Measurements from ENCODE around the gene GLDC.

Gene GLDC

DNA sequence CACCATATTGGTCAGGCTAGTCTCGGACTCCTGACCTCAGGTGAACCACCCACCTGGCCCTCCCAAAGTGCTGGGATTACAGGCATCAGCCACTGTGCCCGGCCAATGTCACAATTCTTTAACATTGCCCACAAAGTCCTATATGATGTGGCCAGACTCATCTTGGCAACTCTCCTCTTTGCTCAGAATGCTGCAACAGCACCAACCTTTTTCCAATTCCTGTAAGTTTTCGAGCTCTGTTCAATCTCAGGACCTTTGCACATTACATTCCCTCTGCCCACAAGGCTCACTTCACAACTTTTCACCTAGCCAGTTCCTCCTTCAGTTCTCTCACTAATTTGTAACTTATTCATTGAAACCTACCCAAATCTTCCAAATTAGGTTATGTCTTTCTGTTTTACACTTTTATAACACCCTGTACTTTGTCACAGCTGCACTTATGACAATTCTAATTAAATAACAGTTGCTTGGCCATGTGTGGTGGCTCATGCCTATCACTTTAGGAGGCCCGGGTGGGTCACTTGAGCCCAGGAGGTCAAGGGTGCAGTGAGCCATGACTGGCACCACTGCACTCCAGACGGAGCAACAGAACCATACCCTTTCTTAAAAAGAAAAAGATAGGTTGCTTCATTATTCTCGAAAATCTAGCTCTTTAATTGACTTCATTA lies 30.9 kb upstream of the GLDC start:
- H3K27ac ChIP-seq (ENCODE audit: low read depth, low read length) = no peak overlapping the region
- no peaks in the 10 kb centered on the region for H3K9me3 ChIP-seq (ENCODE audit: low read length)
- no peak overlapping the region for H3K9ac ChIP-seq (ENCODE audit: low read length)
- H3K27me3 ChIP-seq (ENCODE audit: control insufficient read depth in 1 of 2, insufficient read depth in 2 of 2, low read length in 2 of 2) = no peaks in the 10 kb centered on the region
- no peak overlapping the region for H3K4me3 ChIP-seq (ENCODE audit: low read depth in 1 of 2, low read length in 2 of 2)
- no peaks in the 10 kb centered on the region for H3K36me3 ChIP-seq (ENCODE audit: insufficient read depth, low read length)
- no peaks in the 10 kb centered on the region for H3K4me1 ChIP-seq (ENCODE audit: insufficient read depth, low read length)

DNA sequence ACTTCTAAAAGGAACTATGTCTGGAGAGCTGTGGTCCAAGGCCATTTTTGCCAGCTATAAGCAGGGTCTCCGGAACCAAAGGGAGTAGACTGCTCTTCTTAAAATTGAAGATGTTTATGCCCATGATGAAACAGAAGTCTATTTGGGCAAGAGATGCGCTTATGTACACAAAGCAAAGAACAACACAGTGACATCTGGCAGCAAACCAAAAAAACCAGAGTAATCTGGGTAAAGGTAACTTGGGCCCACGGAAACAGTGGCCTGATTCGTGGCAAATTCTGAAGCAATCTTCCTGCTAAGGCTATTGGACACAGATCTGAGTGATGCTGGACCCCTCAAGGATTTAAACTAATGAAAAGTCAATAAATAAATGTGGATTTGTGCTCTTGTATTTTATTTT lies 29.7 kb upstream of the GLDC start:
- H3K9ac ChIP-seq (ENCODE audit: low read length) = no peak overlapping the region
- H3K27me3 ChIP-seq (ENCODE audit: control insufficient read depth in 1 of 2, insufficient read depth in 2 of 2, low read length in 2 of 2) = no peaks in the 10 kb centered on the region
- H3K36me3 ChIP-seq (ENCODE audit: insufficient read depth, low read length) = no peaks in the 10 kb centered on the region
- H3K4me1 ChIP-seq (ENCODE audit: insufficient read depth, low read length) = no peaks in the 10 kb centered on the region
- H3K27ac ChIP-seq (ENCODE audit: low read depth, low read length) = no peak overlapping the region
- no peak overlapping the region for H3K4me3 ChIP-seq (ENCODE audit: low read depth in 1 of 2, low read length in 2 of 2)
- H3K9me3 ChIP-seq (ENCODE audit: low read length) = no peaks in the 10 kb centered on the region

DNA sequence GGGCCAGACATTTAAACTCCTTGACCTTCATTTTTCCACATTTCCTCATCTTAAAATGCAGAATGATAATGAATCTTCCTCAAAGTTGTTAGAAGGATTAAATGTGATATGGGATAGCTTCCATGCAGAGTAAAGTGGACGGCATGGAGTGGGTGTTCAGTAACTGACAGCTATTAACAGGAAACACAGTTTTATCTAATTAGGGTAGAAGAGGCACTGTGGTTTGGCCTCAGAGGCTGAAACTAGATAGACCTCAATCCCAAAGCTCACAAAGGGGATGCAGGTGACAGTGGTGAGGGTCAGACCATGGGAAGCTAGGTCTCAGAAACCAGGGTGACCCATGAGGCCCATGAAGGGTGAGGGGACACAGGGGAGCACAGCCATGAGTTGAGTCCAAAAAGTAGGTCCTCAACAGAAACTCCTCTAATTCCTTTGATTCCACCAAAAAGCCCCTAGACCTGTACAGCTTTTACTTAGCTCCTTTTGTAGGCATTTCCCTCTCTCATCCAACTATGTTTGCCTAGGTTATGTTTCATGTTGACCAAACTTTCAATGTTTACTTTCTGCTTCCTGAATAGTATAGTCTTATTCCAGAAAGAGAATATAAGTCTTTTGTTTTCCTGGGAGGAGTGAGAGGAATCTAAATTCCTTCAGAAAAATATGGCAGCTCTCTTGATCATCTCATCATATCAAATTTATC lies 27.9 kb upstream of the GLDC start:
- Histone ChIP-seq H3K4me3 (ENCODE audit: low read depth in 1 of 2, low read length in 2 of 2) (no peak overlapping the region), H3K4me1 (ENCODE audit: insufficient read depth, low read length) (no peaks in the 10 kb centered on the region), H3K27ac (ENCODE audit: low read depth, low read length) (no peak overlapping the region), H3K36me3 (ENCODE audit: insufficient read depth, low read length) (no peaks in the 10 kb centered on the region), H3K9me3 (ENCODE audit: low read length) (no peaks in the 10 kb centered on the region), H3K9ac (ENCODE audit: low read length) (no peak overlapping the region), H3K27me3 (ENCODE audit: control insufficient read depth in 1 of 2, insufficient read depth in 2 of 2, low read length in 2 of 2) (no peaks in the 10 kb centered on the region)

DNA sequence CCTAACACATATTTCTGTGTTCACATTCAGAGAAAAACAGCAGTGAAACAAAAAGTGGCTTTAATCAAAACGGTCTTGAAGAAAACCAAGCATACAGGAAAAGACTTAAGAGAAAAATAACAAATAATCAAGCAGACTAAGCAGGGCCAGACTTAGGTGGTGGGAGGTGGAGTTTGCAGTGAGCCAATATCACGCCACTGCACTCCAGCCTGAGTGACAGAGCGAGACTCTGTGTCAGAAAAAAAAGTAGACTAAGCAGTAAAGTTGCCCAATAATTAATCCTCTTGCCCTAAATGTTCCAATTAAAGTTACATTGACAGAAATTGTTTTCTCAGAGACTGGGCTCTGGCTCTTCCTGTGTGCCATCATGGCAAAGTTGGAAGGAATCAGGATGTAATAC lies 26.6 kb upstream of the GLDC start:
- Histone ChIP-seq H3K27ac (ENCODE audit: low read depth, low read length) (no peak overlapping the region), H3K9me3 (ENCODE audit: low read length) (no peaks in the 10 kb centered on the region), H3K36me3 (ENCODE audit: insufficient read depth, low read length) (no peaks in the 10 kb centered on the region), H3K9ac (ENCODE audit: low read length) (no peak overlapping the region), H3K4me1 (ENCODE audit: insufficient read depth, low read length) (no peaks in the 10 kb centered on the region), H3K27me3 (ENCODE audit: control insufficient read depth in 1 of 2, insufficient read depth in 2 of 2, low read length in 2 of 2) (no peaks in the 10 kb centered on the region), H3K4me3 (ENCODE audit: low read depth in 1 of 2, low read length in 2 of 2) (no peak overlapping the region)

DNA sequence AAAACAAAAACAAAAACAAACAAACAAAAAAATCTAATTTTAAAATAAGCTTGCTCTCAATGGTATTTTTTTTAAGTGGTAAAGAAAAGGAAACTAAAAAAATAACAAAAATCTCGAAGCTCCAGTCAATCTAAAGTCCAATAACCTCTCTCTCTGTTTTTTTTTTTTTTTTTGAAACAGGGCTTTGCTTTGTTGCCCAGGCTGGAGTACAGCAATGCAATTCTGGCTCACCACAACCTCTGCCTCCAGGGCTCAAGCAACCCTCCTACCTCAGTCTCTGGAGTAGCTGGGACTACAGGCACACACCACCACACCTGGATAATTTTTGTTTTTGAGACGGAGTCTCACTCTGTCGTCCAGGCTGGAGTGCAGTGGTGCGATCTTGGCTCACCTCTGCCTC lies 25.9 kb upstream of the GLDC start:
- no peak overlapping the region for H3K27ac ChIP-seq (ENCODE audit: low read depth, low read length)

DNA sequence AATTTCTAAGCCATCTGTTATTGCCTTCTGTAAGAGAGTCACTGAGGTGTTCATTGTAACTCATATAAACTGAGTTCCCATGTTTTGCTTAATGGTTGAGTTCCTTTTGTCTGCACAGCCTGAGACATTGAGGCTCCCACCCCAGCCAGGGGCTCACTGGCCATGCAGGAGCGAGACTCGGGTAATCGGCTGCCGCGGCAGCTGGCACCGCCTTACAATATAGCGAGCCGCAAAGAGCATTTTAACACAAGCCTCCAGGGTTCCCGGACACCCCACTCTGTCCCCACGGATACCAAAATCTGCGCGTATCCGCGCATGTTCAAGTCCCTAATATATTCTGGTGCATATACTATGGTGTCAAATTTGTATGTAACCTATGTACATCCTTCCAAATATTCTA lies 24.4 kb upstream of the GLDC start:
- Histone ChIP-seq H3K27ac (ENCODE audit: low read depth, low read length) (no peak overlapping the region), H3K36me3 (ENCODE audit: insufficient read depth, low read length) (no peaks in the 10 kb centered on the region), H3K9ac (ENCODE audit: low read length) (no peak overlapping the region), H3K4me3 (ENCODE audit: low read depth in 1 of 2, low read length in 2 of 2) (no peak overlapping the region), H3K4me1 (ENCODE audit: insufficient read depth, low read length) (no peaks in the 10 kb centered on the region), H3K27me3 (ENCODE audit: control insufficient read depth in 1 of 2, insufficient read depth in 2 of 2, low read length in 2 of 2) (no peaks in the 10 kb centered on the region), H3K9me3 (ENCODE audit: low read length) (no peaks in the 10 kb centered on the region)

More for the DNA sequence above, 25.9 kb upstream of the GLDC start:
- Histone ChIP-seq H3K36me3 (ENCODE audit: insufficient read depth, low read length) (no peaks in the 10 kb centered on the region), H3K4me1 (ENCODE audit: insufficient read depth, low read length) (no peaks in the 10 kb centered on the region), H3K4me3 (ENCODE audit: low read depth in 1 of 2, low read length in 2 of 2) (no peak overlapping the region), H3K9ac (ENCODE audit: low read length) (no peak overlapping the region), H3K9me3 (ENCODE audit: low read length) (no peaks in the 10 kb centered on the region), H3K27me3 (ENCODE audit: control insufficient read depth in 1 of 2, insufficient read depth in 2 of 2, low read length in 2 of 2) (no peaks in the 10 kb centered on the region)

DNA sequence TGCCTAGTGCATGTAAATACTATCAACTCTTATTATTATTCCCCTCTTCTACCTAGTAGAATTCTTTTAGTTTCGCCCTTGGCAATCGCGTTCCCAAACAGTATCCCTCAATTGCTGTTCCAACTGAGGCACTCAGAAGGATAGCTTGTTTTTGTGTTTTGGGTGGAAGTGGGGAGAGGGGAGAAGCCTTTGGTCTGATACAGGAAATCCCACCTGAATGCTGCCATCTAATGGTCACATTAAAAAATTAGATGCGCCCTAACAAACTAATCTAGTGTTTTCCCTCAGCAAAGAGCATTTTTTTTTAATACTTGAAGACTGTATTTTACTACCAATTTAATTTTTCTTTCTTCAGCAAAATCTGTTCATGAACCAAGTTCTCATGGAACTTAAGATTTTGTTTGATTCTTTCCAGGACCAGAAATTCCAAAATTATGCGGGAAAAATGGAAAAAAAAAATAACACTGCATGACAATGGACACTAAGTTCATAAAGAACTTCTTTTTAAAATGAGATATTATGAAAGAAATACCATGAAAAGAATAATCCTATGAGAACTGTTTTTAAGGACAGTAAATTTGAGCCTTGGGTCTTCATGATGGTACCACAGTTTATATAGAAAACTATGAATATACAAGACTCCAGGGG lies 22.2 kb upstream of the GLDC start:
- no peaks in the 10 kb centered on the region for H3K4me1 ChIP-seq (ENCODE audit: insufficient read depth, low read length)
- H3K9me3 ChIP-seq (ENCODE audit: low read length) = no peaks in the 10 kb centered on the region
- no peak overlapping the region for H3K27ac ChIP-seq (ENCODE audit: low read depth, low read length)
- H3K9ac ChIP-seq (ENCODE audit: low read length) = no peak overlapping the region
- no peaks in the 10 kb centered on the region for H3K36me3 ChIP-seq (ENCODE audit: insufficient read depth, low read length)
- H3K4me3 ChIP-seq (ENCODE audit: low read depth in 1 of 2, low read length in 2 of 2) = no peak overlapping the region
- no peaks in the 10 kb centered on the region for H3K27me3 ChIP-seq (ENCODE audit: control insufficient read depth in 1 of 2, insufficient read depth in 2 of 2, low read length in 2 of 2)

DNA sequence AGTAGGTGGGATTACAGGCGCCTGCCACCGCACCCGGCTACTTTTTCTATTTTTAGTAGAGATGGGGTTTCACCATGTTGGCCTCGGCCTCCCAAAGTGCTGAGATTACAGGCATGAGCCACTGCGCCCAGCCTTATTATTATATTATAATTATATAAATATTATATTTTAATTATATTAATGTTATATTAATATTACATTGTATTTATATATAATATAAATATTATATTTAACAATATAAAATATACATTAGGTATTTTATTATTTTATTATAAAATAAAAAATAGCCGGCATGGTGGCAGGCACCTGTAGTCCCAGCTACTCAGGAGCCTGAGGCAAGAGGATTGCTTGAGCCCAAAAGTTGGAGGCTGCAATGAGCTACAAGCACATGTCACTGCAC lies 21.6 kb upstream of the GLDC start:
- Histone ChIP-seq H3K4me3 (ENCODE audit: low read depth in 1 of 2, low read length in 2 of 2) (no peak overlapping the region), H3K36me3 (ENCODE audit: insufficient read depth, low read length) (no peaks in the 10 kb centered on the region), H3K9me3 (ENCODE audit: low read length) (no peaks in the 10 kb centered on the region), H3K27ac (ENCODE audit: low read depth, low read length) (no peak overlapping the region), H3K4me1 (ENCODE audit: insufficient read depth, low read length) (no peaks in the 10 kb centered on the region), H3K27me3 (ENCODE audit: control insufficient read depth in 1 of 2, insufficient read depth in 2 of 2, low read length in 2 of 2) (no peaks in the 10 kb centered on the region), H3K9ac (ENCODE audit: low read length) (no peak overlapping the region)

DNA sequence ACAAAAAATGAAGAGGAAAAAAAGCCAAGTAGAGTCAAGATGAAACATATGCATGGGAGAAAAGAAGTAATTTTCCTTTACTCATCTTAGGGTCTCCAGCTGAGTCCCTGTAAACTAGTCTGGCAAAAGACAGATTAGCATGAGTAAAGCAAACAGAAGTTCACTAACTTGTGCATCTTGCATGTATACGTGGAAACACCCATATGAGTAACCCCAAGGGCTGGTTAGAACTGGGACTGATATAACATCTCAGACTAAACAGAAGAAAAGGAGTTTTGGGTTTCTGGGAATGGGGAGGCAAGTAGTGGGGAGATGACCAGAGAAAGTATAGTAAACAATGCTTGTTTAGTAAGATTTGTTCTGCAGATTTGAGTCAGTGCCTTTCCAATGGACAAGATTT lies 20.1 kb upstream of the GLDC start:
- Histone ChIP-seq H3K9me3 (ENCODE audit: low read length) (no peaks in the 10 kb centered on the region), H3K27ac (ENCODE audit: low read depth, low read length) (no peak overlapping the region), H3K9ac (ENCODE audit: low read length) (no peak overlapping the region), H3K27me3 (ENCODE audit: control insufficient read depth in 1 of 2, insufficient read depth in 2 of 2, low read length in 2 of 2) (no peaks in the 10 kb centered on the region), H3K4me1 (ENCODE audit: insufficient read depth, low read length) (no peaks in the 10 kb centered on the region), H3K36me3 (ENCODE audit: insufficient read depth, low read length) (no peaks in the 10 kb centered on the region), H3K4me3 (ENCODE audit: low read depth in 1 of 2, low read length in 2 of 2) (no peak overlapping the region)

DNA sequence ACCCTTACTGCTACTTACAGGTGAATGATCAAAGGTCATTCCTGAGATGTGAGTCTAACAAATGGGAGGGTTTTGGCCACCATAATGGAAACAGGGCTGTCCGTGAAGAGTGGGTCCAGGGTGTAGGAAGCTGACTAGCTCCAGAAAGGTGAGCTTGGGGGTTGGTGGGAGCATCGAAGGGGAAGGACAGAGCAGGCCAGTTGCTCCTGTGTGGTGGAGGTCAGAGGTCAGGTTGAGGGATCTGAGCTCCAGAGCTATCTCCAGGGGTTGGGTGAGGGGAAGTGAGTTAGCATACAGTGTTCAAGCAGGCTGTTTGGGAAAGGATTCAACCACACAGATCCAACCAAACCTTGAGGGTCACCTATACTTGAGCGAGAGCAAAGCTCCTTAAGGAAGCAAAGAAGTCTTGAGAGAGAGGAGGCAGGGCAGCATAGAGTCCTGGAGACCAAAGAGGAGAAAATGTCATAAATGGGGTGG lies 18.7 kb upstream of the GLDC start:
- Histone ChIP-seq H3K9ac (ENCODE audit: low read length) (no peak overlapping the region), H3K27me3 (ENCODE audit: control insufficient read depth in 1 of 2, insufficient read depth in 2 of 2, low read length in 2 of 2) (no peaks in the 10 kb centered on the region), H3K4me3 (ENCODE audit: low read depth in 1 of 2, low read length in 2 of 2) (no peak overlapping the region), H3K9me3 (ENCODE audit: low read length) (no peaks in the 10 kb centered on the region), H3K4me1 (ENCODE audit: insufficient read depth, low read length) (no peaks in the 10 kb centered on the region), H3K27ac (ENCODE audit: low read depth, low read length) (no peak overlapping the region), H3K36me3 (ENCODE audit: insufficient read depth, low read length) (no peaks in the 10 kb centered on the region)

DNA sequence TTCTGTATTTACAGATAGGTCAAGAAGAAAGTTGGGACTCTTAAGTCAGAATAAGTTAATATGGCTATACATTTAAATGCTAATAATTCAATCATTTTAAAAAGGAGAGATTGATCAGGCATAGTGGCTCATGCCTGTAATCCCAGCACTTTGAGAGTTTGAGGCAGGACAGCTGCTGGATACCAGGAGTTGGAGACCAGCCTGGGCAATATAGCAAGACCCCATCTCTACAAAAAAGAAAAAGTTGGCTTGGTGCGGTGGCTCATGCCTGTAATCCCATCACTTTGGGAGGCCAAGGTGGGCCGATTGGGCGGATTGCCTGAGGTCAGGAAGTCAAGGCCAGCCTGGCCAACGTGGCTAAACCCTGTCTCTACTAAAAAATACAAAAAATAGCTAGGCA lies 15.0 kb upstream of the GLDC start:
- H3K27me3 ChIP-seq (ENCODE audit: control insufficient read depth in 1 of 2, insufficient read depth in 2 of 2, low read length in 2 of 2) = no peaks in the 10 kb centered on the region
- H3K9ac ChIP-seq (ENCODE audit: low read length) = no peak overlapping the region
- H3K36me3 ChIP-seq (ENCODE audit: insufficient read depth, low read length) = no peaks in the 10 kb centered on the region
- no peaks in the 10 kb centered on the region for H3K4me1 ChIP-seq (ENCODE audit: insufficient read depth, low read length)
- H3K4me3 ChIP-seq (ENCODE audit: low read depth in 1 of 2, low read length in 2 of 2) = no peak overlapping the region
- H3K27ac ChIP-seq (ENCODE audit: low read depth, low read length) = no peak overlapping the region
- H3K9me3 ChIP-seq (ENCODE audit: low read length) = no peaks in the 10 kb centered on the region
